ENCODE results near the gene NGLY1.

Gene NGLY1

GRCh38 chr3:25783661-25784512, 644 bp upstream of the NGLY1 start:
- DNase-seq, result no peak

GRCh38 chr3:25782636-25782937, 656 bp downstream of the NGLY1 start:
- DNase-seq, result no peak

GRCh38 chr3:25781758-25782594, 1.3 kb downstream of the NGLY1 start:
- DNase-seq, result no peak

- DNase-seq, result no peak
Measured at GRCh38 chr3:25781145-25781757, 2.0 kb downstream of the NGLY1 start.

GRCh38 chr3:25780618-25781017, 2.6 kb downstream of the NGLY1 start:
- no peak for DNase-seq

- no peak for DNase-seq
Measured at GRCh38 chr3:25775936-25776335, 7.3 kb downstream of the NGLY1 start.

GRCh38 chr3:25768851-25769250, 14.4 kb downstream of the NGLY1 start:
- DNase-seq, result no peak

- DNase-seq, result no peak
Measured at GRCh38 chr3:25751725-25752124, 31.5 kb downstream of the NGLY1 start.

- DNase-seq, result no peak
Measured at GRCh38 chr3:25751048-25751447, 32.2 kb downstream of the NGLY1 start.

- DNase-seq, result no peak
Measured at GRCh38 chr3:25749031-25749581, 34.1 kb downstream of the NGLY1 start.

- no peak for DNase-seq
Measured at GRCh38 chr3:25748189-25748588, 35.1 kb downstream of the NGLY1 start.

- no peak for DNase-seq
Measured at GRCh38 chr3:25747033-25747432, 36.2 kb downstream of the NGLY1 start.

GRCh38 chr3:25744470-25744869, 38.8 kb downstream of the NGLY1 start:
- DNase-seq, result no peak

- DNase-seq, result no peak
Measured at GRCh38 chr3:25728101-25728500, 55.1 kb downstream of the NGLY1 start.

GRCh38 chr3:25727316-25727715, 55.9 kb downstream of the NGLY1 start:
- DNase-seq, result no peak

GRCh38 chr3:25725810-25726209, 57.4 kb downstream of the NGLY1 start:
- DNase-seq, result no peak

GRCh38 chr3:25724948-25725645, 58.1 kb downstream of the NGLY1 start:
- DNase-seq, result no peak

- no peak for DNase-seq
Measured at GRCh38 chr3:25723802-25724201, 59.4 kb downstream of the NGLY1 start.

- DNase-seq, result no peak
Measured at GRCh38 chr3:25719321-25719720, 63.9 kb downstream of the NGLY1 start.

- DNase-seq, result no peak
Measured at GRCh38 chr3:25713341-25713985, 69.8 kb downstream of the NGLY1 start.

- DNase-seq, result no peak
Measured at GRCh38 chr3:25711090-25711489, 72.2 kb downstream of the NGLY1 start.

GRCh38 chr3:25708036-25708435, 75.2 kb downstream of the NGLY1 start:
- no peak for DNase-seq
